ENCODE data around the gene FA2H.
"Not testable (repeated sequence)": the region's sequence is repeated elsewhere in the genome, so short reads cannot be mapped to it uniquely, and the experiment has no call there.

FA2H gene

DNA sequence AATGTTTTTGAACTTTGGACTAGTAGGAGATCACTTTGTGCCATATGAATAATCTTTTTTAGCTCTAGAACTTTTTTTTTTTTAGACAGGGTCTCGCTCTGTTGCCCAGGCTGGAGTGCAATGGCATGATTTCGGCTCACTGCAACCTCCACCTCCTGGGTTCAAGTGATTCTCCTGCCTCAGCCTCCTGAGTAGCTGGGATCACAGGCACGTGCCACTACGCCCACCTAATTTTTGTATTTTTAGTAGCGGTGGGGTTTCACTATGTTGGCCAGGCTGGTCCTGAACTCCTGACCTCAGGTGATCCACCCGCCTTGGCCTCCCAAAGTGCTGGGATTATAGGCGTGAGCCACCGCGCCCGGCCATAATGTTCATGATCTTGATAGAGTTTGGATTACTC lies 105.7 kb downstream of the FA2H start:
- not testable (repeated sequence) for DNase-seq

DNA sequence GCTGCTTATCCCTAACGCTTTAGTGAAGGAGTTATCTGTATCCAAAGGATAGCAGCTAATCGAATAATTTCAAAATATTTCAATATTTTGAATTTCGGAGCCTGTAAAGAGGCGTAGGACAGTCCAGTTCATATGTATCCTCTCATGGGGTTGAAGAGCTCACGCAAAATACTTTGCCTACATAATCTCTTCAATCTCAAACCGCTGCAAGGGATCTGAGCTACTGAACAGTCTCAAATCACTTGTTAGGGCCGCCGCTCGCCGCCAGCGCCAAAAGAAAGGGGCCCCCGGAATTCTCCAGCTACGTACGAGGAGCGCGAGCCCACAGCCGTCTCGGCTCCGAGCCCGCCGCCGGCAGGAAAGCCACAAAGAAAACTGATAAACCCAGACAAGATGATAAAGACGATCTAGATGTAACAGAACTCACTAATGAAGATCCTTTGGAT lies 107.3 kb downstream of the FA2H start:
- DNase-seq, result peak; percentile 28

DNA sequence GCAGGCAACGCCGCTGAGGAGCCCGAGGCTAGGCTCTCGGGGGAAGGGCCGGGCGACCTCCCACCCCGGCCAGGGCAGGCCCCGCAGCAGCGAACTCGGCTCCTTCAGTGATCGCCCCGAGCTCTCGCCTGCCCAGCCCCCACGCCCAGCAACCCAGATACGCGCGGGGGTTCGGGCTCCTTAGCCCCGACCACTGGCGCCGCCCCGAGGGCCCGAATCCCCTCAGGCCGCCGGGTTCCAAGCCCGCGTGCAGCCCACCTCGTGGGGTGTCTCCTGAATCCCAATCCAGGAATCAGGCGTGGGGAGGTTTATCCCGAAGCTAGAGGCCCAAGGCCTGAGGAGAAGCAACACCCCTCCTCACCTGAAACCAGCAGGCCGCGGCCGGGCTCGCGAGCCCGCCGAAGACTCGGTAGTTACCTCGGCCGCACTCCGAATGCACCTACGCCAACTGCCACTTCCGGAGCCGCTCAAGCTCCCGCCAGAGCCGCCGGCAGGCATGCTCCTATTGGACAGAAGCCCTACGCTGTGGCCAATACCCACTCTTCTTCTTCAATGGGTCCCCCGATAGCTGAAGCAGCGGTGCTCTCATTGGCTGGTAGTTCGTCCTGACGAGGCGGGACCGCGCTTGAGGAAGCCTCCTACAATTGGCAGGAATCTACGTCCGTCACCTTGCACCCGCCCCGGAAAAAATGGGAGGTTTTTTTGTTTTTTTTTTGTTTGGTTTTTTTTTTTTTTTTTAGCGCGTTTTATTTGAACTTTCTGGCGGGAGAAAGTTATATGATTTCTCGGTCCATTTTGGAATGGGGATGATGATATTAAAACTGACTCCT lies 108.0 kb downstream of the FA2H start, which contains the start of gene RFWD3:
RFWD3 (minus strand) TSS at position 453 of the 830 bp plus-strand sequence. CDS start 5,428 bp downstream, outside the sequence.
- peak; percentile 99 for DNase-seq

DNA sequence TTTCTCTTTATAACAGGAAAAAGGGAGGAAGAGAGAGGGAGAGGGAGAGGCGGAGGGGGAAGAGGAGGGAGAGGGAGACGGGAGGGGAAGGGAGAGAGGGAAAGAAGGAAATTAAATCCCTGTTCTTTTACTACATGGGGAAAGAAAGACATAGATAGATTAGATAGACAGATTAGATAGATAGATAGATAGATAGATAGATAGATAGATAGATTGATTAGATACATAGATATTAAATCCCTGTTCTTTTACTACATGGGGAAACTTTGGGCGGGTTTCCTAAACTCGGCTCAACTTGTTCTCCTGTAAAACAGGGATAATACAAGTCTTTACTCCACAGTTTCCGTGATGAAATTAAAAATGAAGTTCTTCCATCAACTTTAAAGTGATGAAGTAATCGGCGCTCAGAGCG lies 108.6 kb downstream of the FA2H start:
- no peak for DNase-seq
